AG08396 (cell line): ENCODE measurements around the gene PHGDH.
A peak's percentile ranks its signal among the peaks of the same experiment; 100 is the strongest.
"Not testable (repeated sequence)": the region's sequence is repeated elsewhere in the genome, so short reads cannot be mapped to it uniquely, and the experiment has no call there.

ENCODE experiments used
- DNase-seq: peaks from one replicate; pipeline ENCODE4 v3.0.0; 2012; ENCODE audit warnings: low spot score, mixed read lengths

Gene PHGDH

DNA sequence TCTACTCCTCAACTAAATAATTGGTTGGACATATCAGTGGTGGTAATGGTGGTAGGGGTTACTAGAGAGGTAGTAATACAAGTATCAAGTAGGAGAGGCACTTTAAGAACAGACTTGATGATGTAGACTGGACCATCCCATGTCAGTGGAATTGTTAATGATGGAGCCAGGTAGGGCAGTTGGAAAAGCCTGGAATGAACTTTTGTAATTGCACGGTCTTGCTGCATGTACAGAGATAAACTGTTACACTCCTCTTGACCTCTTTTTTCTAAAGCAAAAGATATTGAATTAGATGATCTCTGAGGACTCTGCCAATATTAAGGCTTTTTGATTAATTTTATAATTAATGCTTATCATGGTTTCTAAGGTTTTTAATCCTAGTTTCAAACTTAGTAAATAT, 51.2 kb downstream of the PHGDH start:
- no peak for DNase-seq

DNA sequence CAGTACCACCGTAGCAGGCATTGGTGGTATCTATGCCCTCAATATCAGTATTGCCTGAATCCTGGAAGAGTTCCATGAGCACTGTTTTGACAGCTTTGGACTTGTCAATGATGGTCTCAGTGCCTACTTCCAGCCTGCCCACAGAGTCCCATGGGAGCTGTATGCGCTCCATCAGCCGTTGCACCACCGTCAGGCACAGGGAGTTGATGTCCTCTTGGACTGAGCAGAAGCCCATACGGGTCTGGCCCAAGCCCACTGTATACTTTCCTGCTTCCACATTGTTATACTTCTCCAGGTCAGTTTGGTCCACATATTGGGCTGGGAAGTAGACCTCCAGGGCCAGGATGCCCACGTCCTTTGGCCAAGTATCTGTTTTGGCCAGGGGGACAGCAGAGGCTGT, 52.5 kb downstream of the PHGDH start:
- DNase-seq: no peak

DNA sequence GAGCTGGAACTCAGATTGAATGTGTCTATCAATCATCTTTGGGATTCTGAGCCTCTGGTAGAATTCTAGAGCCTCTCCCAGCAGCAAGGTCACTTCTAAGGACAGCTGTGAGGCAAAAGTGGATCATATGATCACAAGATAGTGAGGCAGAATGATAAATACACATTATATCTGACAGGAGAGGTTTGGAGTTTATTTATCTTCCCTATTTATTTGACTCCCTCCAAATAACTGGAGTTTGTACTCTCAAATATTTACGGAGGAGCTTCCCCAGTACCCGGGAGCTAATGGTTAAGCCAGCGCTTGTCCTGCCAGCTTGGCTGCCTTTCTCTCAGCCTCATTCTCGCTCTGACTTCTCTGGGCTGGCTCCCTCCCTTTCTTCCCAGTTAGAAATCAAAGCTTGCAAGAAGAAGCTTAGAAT, 54.6 kb downstream of the PHGDH start:
- no peak for DNase-seq

DNA sequence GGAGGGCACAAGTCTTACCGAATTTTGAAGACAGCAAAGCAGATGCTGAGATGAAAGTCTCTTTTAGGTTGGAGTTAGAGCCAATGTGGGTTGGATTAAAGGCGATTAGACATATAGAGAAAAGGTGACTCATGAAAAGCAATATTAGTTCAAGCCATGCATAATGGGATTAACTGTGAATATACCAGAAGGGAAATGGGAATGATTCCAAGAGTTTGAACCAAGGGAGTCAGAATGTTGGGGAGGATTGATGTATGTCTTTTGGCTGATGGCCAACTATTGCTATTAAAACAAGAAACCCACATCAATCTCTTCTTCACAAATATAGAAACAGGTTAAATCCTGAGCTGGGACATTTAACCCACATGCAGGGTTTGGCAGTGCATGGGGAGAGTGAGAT, 55.8 kb downstream of the PHGDH start:
- no peak for DNase-seq

DNA sequence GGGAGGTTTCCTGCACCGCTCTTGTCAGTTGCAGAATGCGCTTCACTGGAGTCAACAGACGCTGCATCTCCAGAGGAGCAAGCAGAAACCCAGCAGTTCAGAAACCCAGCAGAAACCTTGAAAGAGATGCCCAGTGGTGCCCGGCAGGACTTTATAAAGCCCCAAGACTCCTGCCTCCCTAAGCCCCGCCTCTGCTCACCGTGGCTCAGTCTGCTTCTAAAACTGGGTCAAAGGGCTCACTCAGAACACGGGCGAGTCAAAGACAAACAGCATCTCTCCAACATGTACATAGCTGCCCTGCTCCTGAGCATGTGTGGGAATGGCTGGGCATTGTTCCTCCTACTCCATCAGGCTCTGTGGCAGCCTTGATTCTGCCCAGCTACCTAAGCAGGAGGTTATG, 57.0 kb downstream of the PHGDH start, which contains the start of gene HMGCS2:
Gene HMGCS2, minus strand, starts transcription at position 128 of the 400 bp plus-strand sequence. Its CDS starts 61 bp downstream, at position 67.
- no peak for DNase-seq

DNA sequence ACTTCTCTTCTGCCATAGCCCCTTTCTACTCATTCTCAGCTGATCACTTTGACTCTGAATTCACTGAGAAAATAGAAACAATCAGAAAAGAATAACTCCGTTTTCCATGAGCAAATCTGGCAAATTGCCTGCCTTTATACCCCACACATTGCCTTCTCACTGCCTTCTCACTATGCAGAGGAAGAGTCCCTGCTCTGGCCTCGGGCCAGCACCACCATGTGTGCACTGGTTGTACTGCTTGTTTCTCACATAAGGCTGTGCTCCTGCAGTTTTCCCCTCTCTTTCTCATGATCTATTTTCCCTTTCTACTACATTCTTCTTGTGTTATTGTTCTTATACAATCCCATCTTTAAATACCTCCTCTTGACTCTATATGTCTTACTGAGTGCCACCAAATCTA, 59.3 kb downstream of the PHGDH start:
- no peak for DNase-seq

DNA sequence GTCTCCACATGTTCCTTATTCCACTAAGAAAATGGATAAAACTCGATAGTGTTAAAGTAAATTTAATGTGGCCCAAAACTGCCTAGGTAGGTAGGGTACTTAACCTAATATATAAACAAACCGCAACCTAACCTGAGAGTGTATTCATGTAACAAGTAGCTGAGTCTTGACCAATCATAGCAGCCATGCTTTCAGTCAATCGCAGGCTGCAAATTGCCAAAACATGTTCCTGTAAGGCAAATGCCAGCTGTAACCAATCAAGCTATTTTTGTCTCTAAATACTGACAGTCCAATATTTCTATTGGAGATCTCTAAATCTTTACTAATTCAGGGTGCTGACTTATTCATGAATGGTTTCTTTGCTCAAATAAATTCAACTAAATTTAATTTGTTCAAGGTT, 60.0 kb downstream of the PHGDH start:
- DNase-seq: no peak

DNA sequence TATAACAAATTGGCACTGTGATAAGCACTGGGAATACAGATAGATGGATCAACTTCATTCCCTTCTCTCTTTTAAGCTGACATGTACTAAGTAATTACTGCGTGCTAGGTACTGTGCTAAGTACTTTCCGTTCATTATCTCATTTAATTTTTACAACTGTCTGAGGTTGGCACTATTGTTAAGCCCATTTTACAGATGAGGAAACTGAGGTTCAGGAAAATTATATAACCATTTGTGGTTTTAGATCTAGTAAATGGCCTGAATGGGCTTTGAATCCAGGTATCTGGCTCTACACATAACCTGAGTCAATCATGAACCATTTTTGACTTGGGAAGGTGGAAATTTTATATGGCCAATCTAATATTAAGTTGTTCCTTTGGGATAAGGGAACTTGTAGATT, 60.6 kb downstream of the PHGDH start:
- no peak for DNase-seq

DNA sequence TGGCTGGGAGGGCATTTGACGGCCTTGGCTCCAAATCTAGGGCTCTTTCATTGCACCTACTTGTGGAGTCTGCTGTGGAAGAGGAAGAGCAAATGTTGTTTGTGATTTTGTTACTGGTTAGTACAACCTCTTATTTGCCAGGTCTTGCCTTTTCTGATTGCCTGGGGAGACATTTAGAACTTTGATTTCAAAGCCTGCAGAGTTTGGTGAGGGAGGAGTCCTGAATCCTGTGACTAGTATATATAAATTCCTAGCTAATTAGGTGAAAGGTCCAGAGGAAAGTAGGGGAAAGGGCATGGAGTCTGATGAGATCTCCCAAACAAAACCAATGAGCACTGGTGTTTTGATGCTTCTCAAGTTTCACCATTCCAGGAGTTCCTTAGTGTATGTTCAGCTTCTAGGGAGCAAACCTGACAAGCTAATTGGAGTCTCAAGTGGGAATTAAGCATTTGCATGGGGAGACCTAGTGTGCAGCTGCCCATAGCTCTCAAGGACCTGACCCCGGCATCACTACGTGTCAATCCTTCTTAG, 62.0 kb downstream of the PHGDH start:
- DNase-seq: peak; percentile 34

DNA sequence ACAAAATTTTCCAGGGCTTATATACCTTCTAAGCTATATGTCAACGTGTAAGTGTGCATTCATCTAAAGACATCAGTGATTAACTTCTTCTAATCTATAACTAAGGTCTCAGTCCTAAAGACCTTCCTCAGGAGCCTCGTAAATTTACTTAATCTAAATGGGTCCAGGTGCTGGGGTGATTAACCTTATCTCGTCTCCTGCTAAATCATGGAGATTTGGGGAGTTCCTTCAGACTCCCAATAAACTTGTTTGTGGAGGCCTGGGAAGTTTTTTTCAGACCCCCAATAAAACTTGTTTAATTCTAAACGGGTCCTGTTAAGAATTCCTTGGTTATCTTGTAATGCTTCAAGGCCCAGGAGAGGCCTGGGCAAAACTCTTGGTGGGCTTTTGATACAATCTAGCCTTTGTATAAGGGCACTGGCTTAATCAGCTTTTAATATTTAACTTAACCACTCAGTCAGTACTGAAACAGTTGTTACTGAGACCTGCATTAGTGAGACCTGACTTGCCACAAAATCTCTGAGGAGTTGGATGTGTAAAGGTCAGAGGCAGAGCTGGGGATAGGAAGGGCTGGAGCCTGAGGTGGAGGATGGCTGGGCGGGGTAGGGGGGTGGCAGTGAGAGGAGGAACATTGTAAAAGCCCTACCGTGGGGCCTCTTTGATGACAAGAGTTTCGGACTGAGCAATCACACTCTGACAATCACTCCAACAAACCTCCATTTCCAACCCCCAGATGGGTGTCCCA, 63.2 kb downstream of the PHGDH start:
- DNase-seq: no peak

DNA sequence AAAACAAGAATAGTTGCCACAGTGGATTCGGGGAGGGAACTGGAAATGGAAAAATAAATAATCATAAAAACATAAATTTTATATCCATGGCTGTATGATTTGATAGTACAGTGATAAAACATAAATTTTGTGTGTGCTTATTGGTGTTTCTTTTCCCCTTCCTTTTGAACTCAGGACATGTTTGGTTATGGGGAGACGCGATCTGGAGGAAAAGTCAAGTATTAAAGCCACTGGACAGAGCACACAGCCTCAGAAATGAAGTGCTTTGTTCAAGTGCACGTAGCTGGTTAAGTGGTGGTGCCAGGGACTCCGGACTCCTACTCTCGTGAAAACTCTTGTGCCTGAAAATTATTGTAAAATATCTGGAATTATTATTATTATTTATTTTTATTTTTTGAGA, 66.6 kb downstream of the PHGDH start:
- no peak for DNase-seq

DNA sequence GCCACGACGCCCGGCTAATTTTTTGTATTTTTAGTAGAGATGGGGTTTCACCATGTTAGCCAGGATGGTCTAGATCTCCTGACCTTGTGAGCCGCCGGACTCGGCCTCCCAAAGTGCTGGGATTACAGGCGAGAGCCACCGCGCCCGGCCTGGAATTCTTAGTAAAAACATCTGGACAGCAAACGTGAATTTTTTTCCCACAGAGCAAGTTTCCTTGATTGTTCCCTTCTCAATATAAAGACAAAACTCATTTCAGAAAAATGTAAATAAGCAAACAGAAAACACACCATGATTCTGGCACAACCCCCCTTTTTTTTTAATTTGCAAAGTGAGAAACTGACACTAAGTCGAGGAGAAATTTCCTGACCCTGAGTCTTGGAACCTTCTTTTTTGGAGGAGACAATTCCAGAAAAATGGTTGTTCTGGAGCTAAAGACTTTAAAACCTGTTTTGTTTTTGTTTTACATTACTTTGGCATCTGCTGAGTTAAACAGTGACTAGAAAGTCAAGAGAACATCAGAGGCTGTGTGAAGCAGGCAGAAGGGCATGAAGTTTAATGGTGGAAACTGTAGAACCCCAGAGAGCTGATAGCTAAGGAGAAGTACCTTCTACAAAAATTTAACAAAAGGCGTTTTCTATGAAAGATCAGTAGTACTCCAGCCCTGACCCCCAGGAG, 67.3 kb downstream of the PHGDH start:
- DNase-seq: no peak

DNA sequence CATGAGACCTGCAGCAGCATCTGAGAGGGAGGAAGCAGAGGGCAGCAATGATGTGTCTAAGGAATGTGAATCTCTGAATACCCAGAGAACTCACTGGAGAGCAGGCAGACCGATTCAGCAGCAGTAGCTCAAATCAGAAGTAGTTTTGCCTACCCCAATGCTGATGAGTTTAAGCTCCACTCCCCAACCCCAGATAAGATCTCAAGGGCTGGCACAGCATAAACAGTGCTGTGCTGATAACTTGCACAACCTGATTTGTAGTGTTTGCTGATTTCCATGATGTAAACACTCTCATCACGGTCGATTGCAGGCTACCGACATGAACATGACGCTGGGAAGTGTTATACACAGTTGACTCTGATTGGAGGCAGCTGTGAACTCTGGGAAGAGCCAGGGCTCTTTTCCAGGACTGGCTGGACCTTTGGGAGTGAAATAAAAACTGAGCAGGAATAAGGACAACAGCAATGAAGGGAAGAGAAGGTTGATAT, 68.2 kb downstream of the PHGDH start:
- peak; percentile 32 for DNase-seq

DNA sequence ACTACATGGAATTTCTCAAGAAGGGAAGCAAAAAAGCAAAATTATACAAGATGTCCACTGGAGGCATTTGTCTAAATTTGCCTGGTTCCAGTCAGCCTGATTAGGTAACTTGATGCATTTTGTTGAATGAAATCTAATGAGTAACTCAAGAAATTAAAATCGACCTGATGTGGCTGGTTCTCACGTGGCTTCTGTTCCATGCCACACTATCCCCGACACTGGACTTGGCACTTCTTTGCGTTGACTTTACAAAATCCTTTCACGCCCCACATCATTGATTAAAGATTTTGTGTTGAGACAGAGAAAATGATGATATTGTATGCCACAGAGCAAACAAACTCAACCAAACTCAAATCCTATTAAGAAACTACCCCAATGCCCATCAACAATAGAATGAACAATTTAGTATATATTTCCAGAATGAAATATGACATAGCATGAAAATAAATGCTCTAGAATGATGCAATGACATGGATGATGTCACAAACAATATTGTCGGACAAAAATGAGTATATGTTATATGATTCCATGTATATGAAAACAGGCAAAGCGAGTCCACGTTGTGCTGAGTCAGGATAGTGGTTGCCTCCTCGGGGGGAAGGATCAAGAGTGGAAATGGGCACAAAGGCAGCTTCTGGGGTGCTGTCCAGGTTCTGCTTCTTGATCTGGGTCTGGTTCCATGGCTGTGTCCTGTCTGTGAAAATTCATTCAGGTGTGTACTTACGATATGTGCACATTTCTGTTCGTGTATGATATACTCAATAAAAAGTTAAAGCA, 69.9 kb downstream of the PHGDH start:
- no peak for DNase-seq

DNA sequence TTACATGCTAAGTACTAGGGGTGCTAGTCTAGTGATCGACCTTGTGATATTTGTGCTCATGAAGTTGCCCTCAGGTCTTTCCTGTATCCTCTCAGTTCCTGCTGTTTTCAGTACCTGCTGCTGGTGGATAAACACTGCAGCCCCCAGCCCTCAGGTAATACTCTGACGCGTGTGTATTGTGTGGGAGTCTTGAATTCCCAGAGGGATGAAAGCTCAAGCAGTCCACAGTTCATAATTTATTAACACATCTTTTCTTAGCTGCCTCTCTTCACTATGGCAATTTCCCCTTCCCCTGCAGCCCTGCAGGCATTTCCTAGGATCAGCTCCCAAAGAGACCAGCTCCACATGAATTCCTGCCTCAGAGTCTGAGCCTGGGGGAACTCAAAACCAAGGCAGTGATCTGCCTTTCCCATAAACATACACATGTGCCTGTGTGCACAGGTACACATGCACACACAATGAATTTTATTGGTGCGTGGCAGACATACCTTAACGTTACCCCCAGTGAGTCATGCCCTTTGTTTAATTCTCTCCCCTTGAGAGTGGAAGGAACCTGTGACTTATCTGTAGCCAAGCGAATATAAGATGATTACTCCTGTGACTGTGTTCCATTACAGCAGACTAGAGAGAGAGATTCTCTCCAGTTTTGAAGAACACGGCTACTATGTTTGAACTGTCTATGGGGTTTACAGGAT, 71.0 kb downstream of the PHGDH start:
- no peak for DNase-seq

DNA sequence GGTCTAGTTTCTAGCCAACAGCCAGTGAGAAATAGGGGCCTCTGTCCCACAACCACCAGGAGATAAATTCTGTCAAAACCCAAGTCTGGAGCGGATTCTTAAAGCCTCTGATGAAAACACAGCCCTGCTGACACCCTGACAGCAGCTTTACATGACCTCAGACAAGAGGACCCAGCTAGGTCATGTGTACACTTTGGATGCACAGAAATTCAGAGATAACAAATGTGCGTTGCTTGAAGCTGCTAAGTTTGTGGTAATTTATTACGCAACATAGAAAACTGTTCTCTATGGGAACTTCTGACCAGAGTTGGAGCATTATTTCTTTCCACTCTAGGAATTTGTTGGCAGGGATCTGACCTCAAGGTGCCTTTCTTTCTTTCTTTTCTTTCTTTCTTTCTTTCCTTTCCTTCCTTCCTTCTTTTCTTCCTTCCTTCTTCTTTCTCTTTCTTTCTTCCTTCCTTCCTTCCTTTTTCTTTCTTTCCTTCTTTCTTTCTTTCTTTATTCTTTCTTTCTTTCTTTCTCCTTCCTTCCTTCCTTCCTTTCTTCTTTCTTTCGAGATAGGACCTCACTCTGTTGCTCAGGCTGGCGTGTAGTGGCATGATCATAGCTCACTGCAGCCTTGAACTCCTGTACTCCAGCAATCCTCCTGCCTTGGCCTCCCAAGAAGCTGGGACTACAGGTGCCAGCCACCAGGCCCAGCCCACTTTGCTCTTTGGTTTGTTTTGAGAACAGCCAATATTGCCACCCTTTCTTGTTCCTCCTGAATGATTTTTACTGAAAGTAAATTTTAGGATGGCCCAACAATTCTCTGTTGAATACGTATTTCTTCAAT, 71.8 kb downstream of the PHGDH start:
- DNase-seq: no peak

DNA sequence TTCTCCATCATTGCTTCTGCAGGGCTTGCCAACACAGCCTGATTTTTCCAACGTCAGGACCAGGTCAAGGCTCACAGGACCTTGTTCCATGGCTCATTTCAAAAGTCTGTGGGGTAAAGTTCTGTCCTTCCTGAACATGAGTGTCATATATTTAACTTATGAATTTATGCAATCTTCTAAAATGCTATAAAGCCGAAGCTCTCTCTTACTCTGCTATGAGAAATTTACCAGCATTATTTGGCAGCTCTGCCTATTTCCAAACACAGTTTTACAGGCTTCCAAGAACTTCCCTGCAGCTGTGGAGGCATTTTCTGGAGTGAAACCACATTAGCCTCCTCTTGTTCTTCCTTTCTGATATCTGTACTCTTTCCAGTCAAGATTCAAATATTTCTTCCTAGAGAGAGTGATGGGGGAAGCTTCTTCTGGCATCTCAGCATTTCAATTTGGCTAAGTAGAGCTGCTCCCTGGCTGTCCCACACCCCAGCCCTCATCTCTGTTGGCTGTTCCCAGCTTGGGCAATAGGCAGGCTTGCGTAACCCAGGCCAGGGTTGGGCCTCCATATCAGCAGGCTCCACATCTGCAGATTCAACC, 72.6 kb downstream of the PHGDH start:
- DNase-seq: no peak

DNA sequence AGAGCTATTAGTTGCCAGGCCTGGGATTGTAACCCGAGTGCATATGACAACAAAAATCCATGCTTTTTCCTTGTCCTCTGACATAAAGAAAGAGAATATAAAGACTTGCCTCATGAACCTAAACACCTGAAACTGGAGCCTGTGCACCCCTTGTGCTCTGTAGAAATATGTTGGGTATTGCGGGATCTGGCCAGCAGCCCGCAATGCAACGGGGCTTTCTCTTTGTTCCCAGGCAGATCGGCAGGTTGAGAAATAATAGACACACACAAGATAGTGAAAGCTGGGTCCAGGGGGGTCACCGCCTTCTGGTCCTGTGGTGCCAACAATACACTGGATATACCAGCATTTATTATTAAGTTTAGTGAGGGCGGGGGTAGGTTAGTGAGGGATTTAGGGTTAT, 74.3 kb downstream of the PHGDH start:
- not testable (repeated sequence) for DNase-seq

DNA sequence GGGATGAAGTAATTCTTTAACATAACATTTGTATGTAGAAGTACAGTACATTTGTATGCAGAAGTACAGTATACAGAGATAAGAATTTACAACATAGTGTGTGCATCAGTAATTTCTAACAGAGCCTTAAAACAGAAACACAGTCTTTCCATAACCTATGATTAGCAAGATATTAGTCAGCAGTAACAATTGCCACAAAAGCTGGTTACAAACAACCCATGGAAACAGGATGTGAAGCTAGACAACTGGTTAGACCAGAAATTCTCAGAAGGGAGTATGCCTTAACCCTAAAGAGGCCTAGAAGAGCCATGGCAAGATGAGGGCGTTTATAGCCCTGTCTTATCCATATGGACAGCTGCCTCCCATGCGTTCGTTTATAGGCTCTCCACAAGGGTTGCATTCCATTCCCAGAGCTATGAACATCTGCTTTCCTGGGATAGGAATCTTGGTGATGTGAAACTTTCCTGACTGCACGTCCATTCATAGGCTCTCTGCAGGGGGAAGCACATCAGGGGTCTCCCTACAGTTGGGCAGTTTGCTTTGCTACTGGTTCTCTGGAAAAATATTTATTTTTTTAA, 74.8 kb downstream of the PHGDH start:
- DNase-seq: not testable (repeated sequence)

DNA sequence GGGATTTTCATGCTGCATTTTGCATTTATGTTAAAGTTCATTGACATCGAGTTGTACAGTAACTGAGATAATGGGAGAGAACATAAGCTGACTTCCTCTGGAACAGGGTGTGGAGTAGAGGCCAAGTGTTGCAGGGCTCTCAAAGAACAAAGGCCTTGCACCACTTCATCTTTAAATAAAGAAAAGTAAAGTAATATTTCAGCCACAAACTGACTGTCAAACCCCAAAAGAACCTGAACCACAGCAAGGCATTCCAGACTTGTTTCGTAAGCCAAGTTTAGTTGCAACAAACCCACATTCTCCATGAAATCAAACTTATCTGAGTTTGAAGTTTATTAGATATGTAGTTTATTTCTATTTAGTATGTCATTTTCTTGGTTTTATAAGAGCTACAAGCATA, 76.0 kb downstream of the PHGDH start:
- no peak for DNase-seq
